CD8-positive, alpha-beta memory T cell (primary cell): ENCODE measurements around the gene KCNH6. TPM values are rescaled to one million over a fixed set of nuclear protein-coding genes. Genes with fewer than 3 reads are reported as not detected.

Source experiments
- CTCF ChIA-PET: fragments of 350-600 bp; sonication (Branson Sonifier 250); formaldehyde crosslinking; loops from one replicate; lab custom pipeline; 2021; ENCODE audit warnings: antibody characterized with exemption; lab: Charles Lee
- POLR2A ChIA-PET: fragments of 350-600 bp; sonication (Branson Sonifier 250); formaldehyde crosslinking; loops from one replicate; lab custom pipeline; 2021; ENCODE audit warnings: antibody characterized with exemption; lab: Charles Lee
- DNase-seq, 5 donors: peaks; one replicate each; pipeline versions ENCODE4 v3.0.0 to v3.0.0-alpha.2; 2020 to 2022; ENCODE audit warnings: mixed read lengths in 1 of 5
- H3K27ac ChIP-seq: one replicate; pipeline ENCODE4 v1.7.0; 2013; ENCODE audit warnings: low read depth, mild to moderate bottlenecking, low read length, moderate library complexity
- H3K27me3 ChIP-seq: 2 replicates; pipeline ENCODE4 v1.7.0; 2013; ENCODE audit warnings: low read length, mild to moderate bottlenecking; ENCODE audit not compliant: insufficient read depth, poor library complexity, severe bottlenecking
- H3K36me3 ChIP-seq: 2 replicates; pipeline ENCODE4 v1.7.0; 2013; ENCODE audit warnings: mild to moderate bottlenecking, low read length, moderate library complexity; ENCODE audit not compliant: insufficient read depth
- H3K4me1 ChIP-seq: 2 replicates; pipeline ENCODE4 v1.7.0; 2013; ENCODE audit warnings: mild to moderate bottlenecking, low read length, moderate library complexity; ENCODE audit not compliant: insufficient read depth
- H3K4me3 ChIP-seq: 2 replicates; pipeline ENCODE4 v1.7.0; 2013; ENCODE audit warnings: mild to moderate bottlenecking, low read length
- H3K9me3 ChIP-seq: 2 replicates; pipeline ENCODE4 v1.7.0; 2013; ENCODE audit warnings: mild to moderate bottlenecking, low read length
- H3K27ac Mint-ChIP-seq, 8 donors: one replicate each; pipeline ENCODE4 v1.8.0; 2020 to 2021; ENCODE audit warnings: mixed read lengths in 8 of 8, mild to moderate bottlenecking in 6 of 8, inconsistent platforms in 3 of 8, moderate library complexity in 3 of 8
- H3K27me3 Mint-ChIP-seq, 2 donors: one replicate each; pipeline ENCODE4 v1.8.0; 2020 to 2021; ENCODE audit warnings: mixed read lengths in 2 of 2, mild to moderate bottlenecking in 1 of 2, moderate library complexity in 1 of 2
- H3K36me3 Mint-ChIP-seq, 3 donors: one replicate each; pipeline ENCODE4 v1.8.0; 2020 to 2021; ENCODE audit warnings: mixed read lengths in 3 of 3, inconsistent platforms in 1 of 3, mild to moderate bottlenecking in 1 of 3
- H3K4me1 Mint-ChIP-seq, 3 donors: one replicate each; pipeline ENCODE4 v1.8.0; 2020 to 2021; ENCODE audit warnings: mixed read lengths in 3 of 3, inconsistent platforms in 1 of 3, mild to moderate bottlenecking in 1 of 3
- H3K4me3 Mint-ChIP-seq, 7 donors: one replicate each; pipeline ENCODE4 v1.8.0; 2020 to 2021; ENCODE audit warnings: mixed read lengths in 7 of 7, mild to moderate bottlenecking in 6 of 7, moderate library complexity in 4 of 7, inconsistent platforms in 2 of 7
- H3K9me3 Mint-ChIP-seq, 5 donors: one replicate each; pipeline ENCODE4 v1.8.0; 2020 to 2022; ENCODE audit warnings: mixed read lengths in 5 of 5, mild to moderate bottlenecking in 3 of 5, moderate library complexity in 2 of 5, inconsistent platforms in 1 of 5
- polyA plus RNA-seq: library from polyadenylated mRNA; unstranded; fragments of 300-500 nt; fragmentation: Illumina TruSeq; gene quantifications from one replicate; pipeline ENCODE4 v1.2.3, GENCODE V29; 2021
- total RNA-seq, 2 experiments: library from RNA; stranded (reverse); gene quantifications; one replicate each; pipeline ENCODE4 v1.2.3, GENCODE V29; 2021

KCNH6 gene
- total and polyA plus RNA-seq, 3 experiments from 2014 or later: not detected

DNA sequence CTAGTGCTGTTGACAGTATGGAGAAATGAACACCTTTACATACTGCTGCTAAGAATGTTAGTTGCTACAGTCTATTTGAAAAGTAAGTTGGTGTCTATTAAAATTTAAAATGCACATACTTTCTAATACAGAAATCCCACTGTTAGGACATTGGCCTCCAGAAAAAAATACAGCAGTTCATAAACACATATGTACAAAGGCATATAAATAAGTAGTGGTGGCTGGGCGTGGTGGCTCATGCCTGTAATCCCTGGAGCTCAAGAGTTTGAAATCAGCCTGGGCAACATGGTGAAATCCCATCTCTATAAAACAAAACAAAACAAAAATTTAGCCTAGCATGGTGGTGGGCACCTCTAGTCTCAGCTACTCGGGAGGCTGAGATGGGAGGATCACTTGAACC, 40.2 kb downstream of the KCNH6 start:
- Histone ChIP-seq H3K9me3 (no peaks in the 10 kb centered on the region), H3K27ac (no peak overlapping the region), H3K27me3 (no peaks in the 10 kb centered on the region), H3K36me3 (no peaks in the 10 kb centered on the region), H3K4me3 (no peak overlapping the region), H3K4me1 (peaks cover 15% of the 10 kb centered on the region)
- Mint-ChIP-seq H3K27me3 (no peaks in the 10 kb centered on the region), H3K27ac (peak overlapping the region in 3 of 8 donors; percentile 21 to 72 (median 47)), H3K9me3 (no peaks in the 10 kb centered on the region), H3K4me1 (peaks cover 52 to 83% (median 82%) of the 10 kb centered on the region in 3 donors), H3K36me3 (peaks cover 0 to 10% (median 0%) of the 10 kb centered on the region in 3 donors), H3K4me3 (no peak overlapping the region)
- CTCF ChIA-PET: no interaction called here
- POLR2A ChIA-PET: no interaction called here
- DNase-seq: no peak

DNA sequence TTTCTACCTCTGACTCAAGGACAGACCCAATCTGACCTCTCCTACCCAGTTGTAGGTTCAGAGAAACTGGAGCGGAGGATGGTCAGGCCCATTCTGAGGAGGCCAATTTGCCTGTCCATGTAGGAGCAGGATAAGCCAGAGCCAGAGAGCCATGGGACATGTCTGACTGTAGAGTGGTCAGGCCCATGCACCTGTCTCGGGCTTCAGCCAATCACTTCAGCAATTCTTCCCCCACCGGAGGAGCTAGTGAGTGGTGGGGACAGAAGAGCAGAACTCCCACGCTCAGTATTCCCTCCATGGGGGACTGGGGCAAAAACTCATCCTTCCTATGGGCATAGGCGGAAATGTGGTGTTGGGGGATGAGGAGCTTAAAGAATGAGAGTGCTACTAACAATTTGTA, 41.4 kb downstream of the KCNH6 start:
- H3K27me3 Mint-ChIP-seq: no peaks in the 10 kb centered on the region
- H3K4me3 ChIP-seq: no peak overlapping the region
- H3K27ac Mint-ChIP-seq: peak overlapping the region in 4 of 8 donors; percentile 15 to 50 (median 23)
- H3K36me3 ChIP-seq: no peaks in the 10 kb centered on the region
- DNase-seq: no peak
- H3K27me3 ChIP-seq: no peaks in the 10 kb centered on the region
- H3K27ac ChIP-seq: no peak overlapping the region
- no peak overlapping the region for H3K4me3 Mint-ChIP-seq
- ChIA-PET CTCF (interaction anchor here (1.5 kb wide), 1 partner anchor 139 kb away, joined by 3 read pairs; no protein-coding TSS in a partner anchor), POLR2A (no interaction called here)
- H3K4me1 Mint-ChIP-seq: peaks cover 55 to 87% (median 81%) of the 10 kb centered on the region in 3 donors
- H3K4me1 ChIP-seq: peaks cover 15% of the 10 kb centered on the region
- no peaks in the 10 kb centered on the region for H3K9me3 ChIP-seq
- peaks cover 0 to 20% (median 4%) of the 10 kb centered on the region in 3 donors for H3K36me3 Mint-ChIP-seq
- H3K9me3 Mint-ChIP-seq: no peaks in the 10 kb centered on the region

DNA sequence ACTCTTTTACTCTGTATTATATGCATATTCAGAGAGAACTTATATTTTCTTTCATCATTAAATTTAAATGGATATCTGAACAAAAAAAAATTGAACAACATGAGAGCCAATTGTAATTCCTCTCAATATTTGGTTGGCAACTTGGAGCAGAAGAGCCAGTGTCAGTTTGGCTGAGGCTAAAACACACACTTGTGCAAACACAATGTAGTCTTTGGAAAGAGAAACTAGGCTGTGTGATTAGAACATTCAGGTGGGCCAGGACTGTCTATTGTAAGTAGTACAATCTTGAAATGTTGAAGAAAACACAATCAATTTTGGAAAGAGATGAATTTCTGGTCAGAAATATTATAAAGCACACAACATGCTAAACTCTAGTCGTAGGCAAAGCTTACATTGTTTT, 44.1 kb downstream of the KCNH6 start:
- no peak for DNase-seq
- no peak overlapping the region for H3K27ac ChIP-seq
- H3K4me1 ChIP-seq: peaks cover 6% of the 10 kb centered on the region
- ChIA-PET POLR2A (no interaction called here), CTCF (no interaction called here)
- Mint-ChIP-seq H3K27me3 (no peaks in the 10 kb centered on the region), H3K4me3 (no peak overlapping the region), H3K27ac (peak overlapping the region in 3 of 8 donors; percentile 12 to 56 (median 42)), H3K4me1 (peaks cover 55 to 85% (median 81%) of the 10 kb centered on the region in 3 donors), H3K9me3 (no peaks in the 10 kb centered on the region), H3K36me3 (peaks cover 0 to 31% (median 4%) of the 10 kb centered on the region in 3 donors)
- H3K36me3 ChIP-seq: no peaks in the 10 kb centered on the region
- no peaks in the 10 kb centered on the region for H3K27me3 ChIP-seq
- no peak overlapping the region for H3K4me3 ChIP-seq
- H3K9me3 ChIP-seq: no peaks in the 10 kb centered on the region

DNA sequence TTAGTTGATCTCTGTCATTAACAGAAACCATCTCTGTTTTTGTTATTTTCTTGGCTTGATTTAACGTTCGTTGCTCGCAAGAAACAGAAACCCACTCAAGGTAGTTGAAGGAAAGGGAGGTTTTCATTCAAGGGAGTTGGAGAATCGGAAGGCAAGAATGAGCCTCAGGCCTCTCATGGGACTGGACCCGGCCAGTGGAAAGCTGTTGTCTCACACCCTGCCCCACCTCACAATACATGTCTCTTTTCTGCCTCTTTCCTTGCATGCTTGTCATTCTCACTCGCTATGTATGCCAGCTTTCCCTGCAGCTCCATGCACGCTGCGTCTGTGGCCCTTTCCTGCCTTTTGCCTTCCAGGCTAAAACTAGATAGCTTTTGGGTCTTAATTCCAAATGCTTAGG, 45.4 kb downstream of the KCNH6 start:
- Mint-ChIP-seq H3K36me3 (peaks cover 0 to 31% (median 4%) of the 10 kb centered on the region in 3 donors), H3K4me3 (no peak overlapping the region), H3K9me3 (no peaks in the 10 kb centered on the region), H3K27me3 (no peaks in the 10 kb centered on the region), H3K27ac (peak overlapping the region in 6 of 8 donors; percentile 18 to 80 (median 40)), H3K4me1 (peaks cover 47 to 81% (median 73%) of the 10 kb centered on the region in 3 donors)
- Histone ChIP-seq H3K9me3 (no peaks in the 10 kb centered on the region), H3K36me3 (no peaks in the 10 kb centered on the region), H3K4me1 (no peaks in the 10 kb centered on the region), H3K27me3 (no peaks in the 10 kb centered on the region), H3K27ac (no peak overlapping the region), H3K4me3 (no peak overlapping the region)
- ChIA-PET CTCF (interaction anchor here (0.8 kb wide), 1 partner anchor 46 kb away, joined by 4 read pairs; no protein-coding TSS in a partner anchor), POLR2A (no interaction called here)
- no peak for DNase-seq

DNA sequence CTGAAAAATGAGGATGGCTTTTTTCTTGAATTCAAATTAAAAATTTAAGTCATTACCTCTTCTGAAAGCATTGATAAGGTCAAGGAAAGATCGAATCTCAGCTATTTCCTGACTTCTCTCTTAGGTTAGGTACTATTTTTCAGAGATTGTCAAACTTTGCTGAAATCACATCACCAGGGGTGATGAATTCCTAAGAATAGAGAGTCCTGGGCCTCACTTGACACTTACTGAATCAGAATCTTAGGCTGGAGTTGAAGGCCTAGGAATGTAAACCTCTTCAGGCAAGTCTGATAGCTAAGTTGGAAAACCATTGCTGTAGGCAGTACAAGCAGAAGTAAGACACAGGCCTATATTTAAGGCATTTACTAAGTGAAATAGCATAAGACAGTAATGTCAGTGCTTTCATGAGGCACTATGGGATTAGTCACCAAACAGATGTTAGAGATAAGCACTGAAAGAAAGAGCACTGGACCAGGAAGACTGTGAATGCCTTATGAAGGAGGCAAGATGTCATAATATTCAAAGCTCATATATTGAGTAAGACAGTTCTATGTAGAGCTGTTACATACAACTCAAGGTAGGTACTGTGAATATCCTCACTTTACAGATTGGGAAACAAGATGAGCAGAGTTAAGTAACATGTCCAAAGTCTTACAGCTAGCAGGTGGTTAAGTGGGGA, 48.6 kb downstream of the KCNH6 start:
- H3K27ac Mint-ChIP-seq: peak overlapping the region in 6 of 8 donors; percentile 10 to 83 (median 41)

DNA sequence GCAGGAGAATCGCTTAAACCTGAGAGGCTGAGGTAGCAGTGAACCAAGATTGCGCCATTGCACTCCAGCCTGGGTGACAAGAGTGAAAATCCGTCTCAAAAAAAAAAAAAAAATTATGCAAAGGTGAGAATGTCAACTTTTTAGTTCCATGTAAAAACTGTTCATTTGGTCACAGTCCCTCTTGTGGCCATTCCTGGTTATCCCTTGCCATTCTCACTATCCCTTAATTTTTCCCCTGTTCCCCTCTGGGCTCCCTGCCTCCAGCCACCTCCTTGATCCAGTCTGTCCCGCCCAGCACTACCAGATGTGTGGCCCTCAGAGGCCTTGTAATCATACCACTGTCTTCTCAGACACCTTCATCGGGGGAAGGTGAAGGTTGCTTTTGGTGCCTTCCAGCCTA, 50.5 kb downstream of the KCNH6 start:
- no peaks in the 10 kb centered on the region for H3K4me1 ChIP-seq
- Mint-ChIP-seq H3K27me3 (no peaks in the 10 kb centered on the region), H3K4me3 (no peak overlapping the region), H3K4me1 (peaks cover 39 to 69% (median 61%) of the 10 kb centered on the region in 3 donors), H3K9me3 (no peaks in the 10 kb centered on the region), H3K27ac (peak overlapping the region in 3 of 8 donors; percentile 9 to 40 (median 21)), H3K36me3 (peaks cover 0 to 45% (median 2%) of the 10 kb centered on the region in 3 donors)
- no peak overlapping the region for H3K27ac ChIP-seq
- no peak for DNase-seq
- H3K9me3 ChIP-seq: no peaks in the 10 kb centered on the region
- ChIA-PET POLR2A (no interaction called here), CTCF (interaction anchor here (1.2 to 1.5 kb wide), 2 partner anchors 39 to 148 kb away, joined by 3 to 5 read pairs; no protein-coding TSS in a partner anchor)
- H3K36me3 ChIP-seq: peaks cover 3% of the 10 kb centered on the region
- H3K4me3 ChIP-seq: no peak overlapping the region
- no peaks in the 10 kb centered on the region for H3K27me3 ChIP-seq

More for the DNA sequence above, 48.6 kb downstream of the KCNH6 start:
- Mint-ChIP-seq H3K27me3 (no peaks in the 10 kb centered on the region), H3K4me1 (peaks cover 44 to 74% (median 64%) of the 10 kb centered on the region in 3 donors), H3K36me3 (peaks cover 0 to 35% (median 4%) of the 10 kb centered on the region in 3 donors), H3K9me3 (no peaks in the 10 kb centered on the region), H3K4me3 (no peak overlapping the region)
- no peak for DNase-seq
- CTCF ChIA-PET: no interaction called here
- Histone ChIP-seq H3K4me1 (no peaks in the 10 kb centered on the region), H3K4me3 (no peak overlapping the region), H3K9me3 (no peaks in the 10 kb centered on the region), H3K36me3 (no peaks in the 10 kb centered on the region), H3K27me3 (no peaks in the 10 kb centered on the region), H3K27ac (no peak overlapping the region)
- POLR2A ChIA-PET: no interaction called here

DNA sequence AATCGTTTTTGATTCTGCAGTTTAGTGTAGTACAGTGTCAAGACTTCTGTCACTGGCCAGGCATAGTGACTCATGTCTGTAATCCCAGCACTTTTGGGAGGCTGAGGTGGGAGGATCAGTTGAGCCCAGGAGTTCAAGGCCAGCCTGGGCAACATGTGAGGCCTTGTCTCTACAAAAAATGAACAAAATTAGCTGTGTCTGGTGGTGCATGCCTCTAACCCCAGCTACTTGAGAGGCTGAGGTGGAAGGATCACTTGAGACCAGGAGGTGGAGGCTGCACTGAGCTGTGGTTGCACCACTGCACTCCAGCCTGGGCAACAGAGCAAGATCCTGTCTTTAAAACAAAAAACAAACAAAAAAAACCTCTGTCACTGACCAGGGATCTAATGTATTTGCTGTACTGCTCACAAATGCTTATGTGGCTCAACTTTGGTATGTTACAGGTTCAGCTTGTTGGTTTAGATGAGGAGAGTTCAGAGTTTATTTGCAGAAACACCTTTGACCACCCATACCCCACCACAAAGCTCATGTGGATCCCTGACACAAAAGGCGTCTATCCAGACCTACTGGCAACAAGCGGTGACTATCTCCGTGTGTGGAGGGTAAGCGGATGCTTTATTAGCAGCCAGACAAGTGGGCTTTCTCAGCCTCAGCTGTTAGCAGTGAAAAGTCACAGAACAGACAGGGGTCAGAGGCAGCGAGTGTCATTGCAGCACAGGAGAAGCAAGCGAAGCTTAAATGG, 55.0 kb downstream of the KCNH6 start:
- CTCF ChIA-PET: no interaction called here
- Mint-ChIP-seq H3K27ac (peak overlapping the region in 6 of 8 donors; percentile 1 to 59 (median 45)), H3K36me3 (peaks cover 10 to 70% (median 19%) of the 10 kb centered on the region in 3 donors)

DNA sequence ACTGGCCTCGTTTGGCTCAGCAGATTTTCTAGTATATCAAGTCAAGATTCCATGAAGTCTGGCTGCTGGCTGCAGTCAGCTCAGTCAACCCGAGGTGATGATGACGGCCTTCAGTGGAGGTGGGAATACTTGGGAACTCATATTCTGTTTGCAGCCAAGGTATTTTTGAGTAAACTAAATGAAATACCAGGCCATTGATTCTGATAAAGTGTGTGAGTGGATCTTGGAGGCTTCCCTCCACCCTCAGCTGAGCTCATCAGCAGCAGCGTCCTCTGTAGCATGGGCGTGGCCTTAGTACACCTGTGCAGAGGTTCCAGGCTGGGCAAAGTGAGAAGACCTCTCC, 55.6 kb downstream of the KCNH6 start:
- Histone ChIP-seq H3K4me1 (no peaks in the 10 kb centered on the region), H3K27me3 (no peaks in the 10 kb centered on the region), H3K36me3 (peaks cover 34% of the 10 kb centered on the region), H3K9me3 (no peaks in the 10 kb centered on the region), H3K4me3 (no peak overlapping the region), H3K27ac (no peak overlapping the region)
- Mint-ChIP-seq H3K4me3 (no peak overlapping the region), H3K27ac (peak overlapping the region in 2 of 8 donors; percentile 17 to 81), H3K27me3 (no peaks in the 10 kb centered on the region), H3K36me3 (peaks cover 12 to 74% (median 19%) of the 10 kb centered on the region in 3 donors), H3K9me3 (no peaks in the 10 kb centered on the region), H3K4me1 (peaks cover 24 to 39% (median 28%) of the 10 kb centered on the region in 3 donors)
- no peak for DNase-seq
- ChIA-PET POLR2A (no interaction called here), CTCF (no interaction called here)

More for the DNA sequence above, 55.0 kb downstream of the KCNH6 start:
- Mint-ChIP-seq H3K27me3 (no peaks in the 10 kb centered on the region), H3K4me3 (no peak overlapping the region), H3K4me1 (peaks cover 23 to 39% (median 29%) of the 10 kb centered on the region in 3 donors), H3K9me3 (no peaks in the 10 kb centered on the region)
- no peak overlapping the region for H3K27ac ChIP-seq
- no peak overlapping the region for H3K4me3 ChIP-seq
- H3K9me3 ChIP-seq: no peaks in the 10 kb centered on the region
- H3K27me3 ChIP-seq: no peaks in the 10 kb centered on the region
- H3K36me3 ChIP-seq: peaks cover 28% of the 10 kb centered on the region
- POLR2A ChIA-PET: no interaction called here
- no peak for DNase-seq
- H3K4me1 ChIP-seq: no peaks in the 10 kb centered on the region
